NCI-H2171 (cell line): ENCODE measurements around the gene SP100.

ENCODE experiments used
- DNase-seq: peaks from one replicate; lab custom pipeline; 2025; lab: John Stamatoyannopoulos, UW

SP100 gene

DNA sequence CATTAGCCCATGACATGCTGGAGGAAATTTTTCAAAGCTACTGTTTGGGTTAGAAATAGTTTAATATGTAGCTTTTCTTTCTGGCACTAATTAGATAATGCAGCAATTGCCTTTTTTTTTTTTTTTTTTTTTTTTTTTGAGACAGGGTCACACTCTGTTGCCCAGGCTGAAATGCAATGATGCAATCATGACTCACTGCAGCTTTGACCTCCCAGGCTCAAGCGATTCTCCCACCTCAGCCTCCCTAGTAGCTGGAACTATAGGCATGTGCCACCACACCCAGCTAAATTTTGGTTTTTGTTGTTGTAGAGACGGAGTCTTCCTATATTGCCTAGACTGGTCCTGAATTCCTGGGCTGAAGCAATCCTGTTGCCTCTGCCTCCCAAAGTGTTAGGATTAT is 136.2 kb downstream of the SP100 start:
- DNase-seq, result no peak

DNA sequence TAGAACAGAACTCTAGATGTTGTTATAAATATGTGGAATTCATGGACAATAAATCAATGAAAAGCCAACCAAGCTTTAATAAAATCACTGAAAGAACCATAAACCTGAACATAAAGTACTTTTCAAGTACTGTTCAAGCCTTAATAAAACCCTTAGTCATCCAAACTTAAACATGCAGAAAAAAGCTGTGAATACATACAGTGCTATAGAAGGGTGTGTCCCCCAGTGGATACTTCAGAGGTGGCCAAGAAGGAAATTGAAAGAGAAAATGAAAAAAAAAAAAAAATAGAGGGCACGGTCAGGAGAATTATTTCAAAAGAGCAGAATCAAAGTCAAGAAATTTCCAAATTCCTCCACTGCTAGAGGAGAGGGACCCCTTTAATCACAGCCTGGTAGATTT is 141.1 kb downstream of the SP100 start:
- no peak for DNase-seq

DNA sequence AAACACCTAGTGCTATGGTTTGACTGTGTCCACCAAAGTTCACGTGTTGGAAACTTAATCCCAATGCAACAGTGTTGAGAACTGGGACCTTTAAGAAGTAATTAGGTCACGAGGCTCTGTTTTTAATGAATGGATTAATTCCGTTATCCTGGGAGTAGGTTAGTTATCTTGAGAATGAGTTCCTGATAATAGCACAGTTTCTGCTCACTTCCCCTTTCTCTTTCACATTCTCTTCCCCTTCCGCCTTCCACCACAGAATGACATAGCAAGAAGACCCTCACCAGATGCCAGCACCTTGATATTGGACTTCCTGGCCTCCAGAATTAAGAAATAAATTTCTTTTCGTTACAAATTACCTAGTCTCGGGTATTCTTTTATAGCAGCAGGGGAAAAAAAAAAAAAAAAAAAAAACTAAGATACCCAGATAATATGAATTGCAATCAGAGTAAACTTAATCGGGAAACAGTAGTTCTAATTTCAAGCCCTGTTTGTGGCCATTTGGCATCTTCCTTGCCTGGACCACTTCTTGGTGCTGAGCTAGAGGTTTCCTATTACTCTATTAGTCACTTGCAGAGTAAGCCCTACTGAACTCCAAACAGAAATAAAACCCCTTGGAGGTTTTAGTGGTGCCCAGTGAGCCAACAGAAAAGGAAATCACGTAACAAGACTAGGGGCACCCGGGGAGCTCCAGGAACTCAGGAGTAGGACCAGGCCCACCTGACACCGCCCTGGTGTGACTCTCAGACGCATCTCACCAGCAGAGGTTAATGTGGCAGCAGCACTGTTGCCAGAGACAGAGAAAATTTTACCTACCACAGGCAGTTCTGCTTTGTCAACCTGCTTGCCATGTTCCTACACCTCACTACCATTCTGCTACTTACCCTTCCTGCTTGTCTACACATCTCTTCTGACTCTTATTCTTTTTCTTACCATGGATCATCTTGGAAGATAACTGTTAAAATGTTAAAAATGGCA is 149.1 kb downstream of the SP100 start:
- no peak for DNase-seq

DNA sequence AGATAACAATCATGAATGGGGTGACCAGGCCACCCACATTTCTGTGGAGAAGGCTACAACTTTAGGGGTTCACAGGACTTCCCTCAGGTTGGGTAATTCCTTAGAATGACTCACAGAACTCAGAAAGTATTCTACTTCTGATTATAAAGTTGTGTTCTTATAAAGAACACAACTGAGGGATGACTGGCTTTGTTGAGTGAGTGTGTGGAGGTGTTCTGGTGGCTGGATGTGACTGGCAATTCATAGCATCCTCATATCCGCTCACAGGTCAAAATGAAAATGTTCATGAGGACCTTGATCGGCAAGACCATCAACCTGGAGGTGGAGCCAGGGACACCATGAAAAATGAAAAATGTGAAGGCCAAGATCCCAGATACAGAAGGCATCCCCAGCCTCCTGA is 153.3 kb downstream of the SP100 start:
- DNase-seq, result no peak

DNA sequence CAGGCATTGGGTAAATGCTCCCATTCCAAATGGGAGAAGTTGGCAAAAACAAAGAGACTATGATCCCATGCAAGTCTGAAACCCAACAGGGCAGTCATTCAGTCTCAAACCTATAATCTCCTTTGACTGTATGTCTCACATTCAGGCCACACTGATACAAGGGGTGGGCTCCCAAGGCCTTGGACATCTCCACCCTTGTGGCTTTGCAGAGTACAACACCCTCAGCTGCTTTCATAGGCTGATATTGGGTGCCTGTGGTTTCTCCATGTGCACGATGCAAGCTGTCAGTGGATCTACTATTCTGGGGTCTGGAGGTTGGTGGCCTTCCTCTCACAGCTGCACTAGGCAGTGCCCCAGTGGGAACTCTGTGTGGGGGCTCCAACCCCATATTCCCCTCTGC is 155.0 kb downstream of the SP100 start:
- no peak for DNase-seq

DNA sequence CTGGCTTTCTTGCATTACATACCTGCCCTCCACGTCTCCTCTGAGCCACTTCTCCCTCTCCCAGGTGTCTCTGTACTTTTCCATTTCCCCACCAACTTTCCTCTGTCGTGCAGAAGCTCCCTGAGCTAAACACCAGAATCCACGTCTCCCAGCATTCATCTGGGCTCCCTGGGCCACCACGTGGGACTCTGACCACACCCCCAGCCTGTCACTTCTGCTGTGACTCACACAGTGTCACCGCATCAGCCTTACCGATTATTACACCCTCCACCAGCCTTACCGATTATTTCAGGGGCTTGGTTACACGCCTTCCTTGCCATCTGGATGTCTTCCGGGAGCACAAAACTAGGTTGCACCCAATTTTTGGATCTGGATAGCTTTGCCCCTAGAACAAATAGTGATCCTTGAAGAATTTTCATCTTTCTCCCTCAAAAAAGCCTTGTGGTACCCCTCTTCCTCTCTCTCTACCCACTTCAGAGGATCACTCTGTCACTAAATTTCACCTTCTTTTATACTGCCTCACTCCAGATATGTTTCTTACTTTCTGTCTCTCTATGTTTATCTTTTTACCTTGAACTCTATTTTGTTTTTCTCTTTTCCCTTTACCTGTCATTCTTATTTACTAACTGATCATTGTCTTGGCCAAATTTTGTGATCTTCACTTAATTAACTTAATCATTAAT is 159.8 kb downstream of the SP100 start:
- no peak for DNase-seq

DNA sequence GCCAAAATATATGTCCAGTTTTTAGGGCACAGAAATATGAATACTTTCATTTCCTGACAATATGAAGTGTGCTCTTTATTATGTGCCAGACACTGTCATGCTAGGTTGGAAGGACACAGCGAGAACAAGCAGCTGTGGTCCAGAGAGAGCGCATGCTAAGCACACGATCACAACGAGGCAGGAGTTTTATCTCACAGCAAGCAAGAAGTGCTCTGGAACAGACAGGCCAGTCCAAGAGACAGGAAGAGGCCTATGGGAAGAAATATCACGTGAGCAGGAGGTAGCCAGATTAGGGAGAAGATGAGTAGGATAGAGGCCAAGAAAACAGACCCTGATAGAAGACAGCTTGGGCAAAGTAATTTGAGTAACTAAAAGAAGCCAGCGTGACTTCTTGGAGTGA is 161.1 kb downstream of the SP100 start:
- no peak for DNase-seq

DNA sequence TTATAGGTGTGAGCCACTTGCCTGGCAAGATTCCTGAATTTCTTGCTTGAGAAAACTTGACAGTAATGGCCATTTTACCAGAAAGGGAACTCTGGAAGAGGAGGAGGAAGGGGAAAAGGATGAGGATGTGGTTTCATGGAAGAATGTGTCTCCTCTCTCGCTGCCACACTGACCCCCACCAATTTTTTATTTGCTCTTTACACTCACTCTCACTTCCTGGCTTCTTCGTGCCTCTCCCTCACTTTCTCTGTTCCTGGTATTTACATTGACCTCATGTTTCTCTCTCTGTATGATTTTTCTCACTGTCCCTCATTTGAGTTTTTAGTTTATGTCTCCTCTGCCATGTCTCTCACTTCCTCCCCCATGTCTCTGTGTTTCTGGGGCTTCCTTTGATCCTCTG is 162.1 kb downstream of the SP100 start:
- DNase-seq, result no peak

DNA sequence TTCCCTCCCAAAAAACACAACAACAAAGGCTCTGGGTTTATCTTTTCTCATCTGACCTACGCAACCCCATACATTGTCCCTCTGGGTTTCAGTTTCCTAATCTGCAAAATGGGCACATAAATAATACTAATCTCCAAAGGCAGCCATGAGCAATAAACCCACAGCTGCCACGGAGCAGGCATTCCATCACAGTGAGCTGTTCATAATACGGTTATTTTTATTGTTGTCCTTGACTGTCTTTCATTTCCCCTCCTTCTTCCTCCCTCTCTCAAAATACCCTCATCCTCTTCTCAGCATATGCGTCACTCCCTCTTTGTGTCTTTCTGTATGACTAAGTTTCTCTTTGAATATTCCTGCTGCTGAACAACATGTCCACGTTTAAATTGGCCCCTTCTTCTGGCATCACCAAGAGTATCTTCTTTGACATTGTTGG is 166.9 kb downstream of the SP100 start:
- DNase-seq, result no peak

DNA sequence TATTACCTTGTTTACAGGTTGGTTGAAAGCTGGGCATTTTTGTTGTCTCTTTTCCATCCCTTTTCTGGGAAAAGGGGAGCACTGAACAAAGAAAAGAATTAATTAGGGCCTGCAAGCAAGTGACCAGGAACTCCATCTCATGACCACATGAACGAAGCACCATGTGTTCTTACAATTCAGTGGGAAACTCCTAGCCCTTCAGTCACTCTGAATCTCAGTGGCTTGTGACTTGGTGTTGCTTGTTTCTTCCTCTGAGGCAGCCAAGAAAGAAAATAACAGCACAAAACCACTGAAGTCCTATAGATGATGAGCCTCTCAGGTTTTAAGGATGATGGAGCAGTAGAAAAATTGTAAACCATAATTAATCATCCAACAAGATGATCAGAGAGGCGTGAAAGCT is 167.6 kb downstream of the SP100 start:
- no peak for DNase-seq

DNA sequence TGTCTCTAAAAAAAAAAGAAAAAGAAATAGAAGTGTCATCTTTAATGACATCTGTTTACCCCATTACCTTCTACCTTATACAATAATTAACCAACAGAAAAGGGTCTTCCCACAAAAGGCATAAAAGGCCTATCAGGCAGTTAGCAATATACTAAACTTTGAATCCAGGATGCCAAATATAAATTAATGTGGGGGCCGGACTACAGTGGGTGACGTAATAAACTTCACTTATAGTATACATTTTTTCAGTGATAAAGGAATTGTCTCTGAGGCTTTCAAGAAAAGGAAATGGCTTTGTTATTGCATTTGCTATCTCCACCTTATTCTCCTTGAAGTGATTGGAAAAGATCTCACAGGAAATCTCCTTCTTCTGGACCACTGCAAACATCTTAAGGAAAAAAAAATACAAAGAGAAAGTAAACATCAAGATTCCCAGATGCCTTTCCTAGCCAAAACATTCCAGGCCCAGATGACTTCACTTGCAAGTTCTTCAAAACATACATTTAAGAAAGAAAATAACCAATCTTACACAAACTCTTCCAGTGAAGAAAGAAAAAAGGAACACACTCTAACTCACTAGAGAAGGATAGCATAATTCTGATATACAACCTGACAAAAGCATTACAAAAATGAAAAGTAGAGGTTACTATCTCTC is 170.5 kb downstream of the SP100 start:
- no peak for DNase-seq

DNA sequence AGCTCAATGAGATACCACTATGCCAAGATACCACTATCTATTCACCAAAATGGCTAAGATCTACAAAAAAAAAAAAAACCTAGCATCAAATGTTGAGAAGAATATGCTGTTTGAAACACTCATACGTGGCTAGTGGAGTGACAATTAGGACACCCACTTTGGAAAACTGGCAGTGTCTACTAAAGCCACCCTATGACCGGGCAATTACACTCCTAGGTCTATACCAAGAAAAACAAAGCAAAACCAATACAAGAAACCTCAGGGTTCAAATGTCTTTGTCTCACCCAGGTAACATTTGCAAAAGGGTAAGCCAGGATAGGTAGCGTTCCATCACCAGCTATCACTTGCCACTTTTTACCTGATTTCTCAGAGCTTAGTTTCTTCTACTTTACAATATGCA is 173.0 kb downstream of the SP100 start:
- DNase-seq, result no peak

DNA sequence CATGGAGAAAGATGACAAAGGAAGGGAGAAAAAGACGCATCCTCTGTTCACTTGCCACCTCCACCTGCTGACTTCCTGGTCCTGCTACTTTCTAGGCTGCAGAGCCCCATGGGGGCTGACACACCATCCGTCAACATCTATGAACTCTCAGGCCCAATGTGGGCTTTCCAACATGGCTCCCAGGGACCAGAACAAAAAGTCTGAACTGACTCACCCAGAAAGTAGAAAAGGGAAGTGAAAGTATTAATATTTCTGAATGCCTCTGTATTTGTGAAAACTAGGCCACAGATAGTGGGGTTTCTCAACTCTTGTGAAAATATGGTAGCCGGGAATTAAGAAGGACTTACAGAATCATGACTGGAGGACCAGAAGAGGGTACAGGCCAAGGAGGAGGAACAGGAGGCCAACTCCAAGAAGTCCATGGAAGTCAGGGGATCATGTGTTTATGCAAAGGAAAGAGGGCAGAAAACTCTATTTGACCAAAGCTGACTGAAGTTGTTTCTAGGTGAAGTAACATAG is 173.6 kb downstream of the SP100 start:
- no peak for DNase-seq

DNA sequence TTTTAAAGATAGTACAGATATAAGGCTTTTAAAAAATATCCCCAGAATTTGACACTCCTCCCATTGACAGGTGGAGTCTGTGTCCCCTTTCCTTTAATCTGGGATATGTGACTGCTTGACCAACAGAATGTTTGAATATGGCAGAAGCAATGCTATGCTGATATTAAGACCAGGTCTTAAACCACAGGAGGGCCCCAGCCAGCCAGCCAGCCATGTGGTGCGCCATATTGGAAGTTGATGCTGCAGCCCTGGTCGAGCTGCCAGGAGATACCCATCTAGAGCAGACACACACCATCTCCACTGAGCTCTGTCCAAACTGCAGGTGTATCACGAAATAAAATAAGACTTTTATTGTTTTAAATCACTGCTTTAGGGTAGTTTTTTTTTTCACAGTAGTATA is 174.3 kb downstream of the SP100 start:
- DNase-seq, result no peak

DNA sequence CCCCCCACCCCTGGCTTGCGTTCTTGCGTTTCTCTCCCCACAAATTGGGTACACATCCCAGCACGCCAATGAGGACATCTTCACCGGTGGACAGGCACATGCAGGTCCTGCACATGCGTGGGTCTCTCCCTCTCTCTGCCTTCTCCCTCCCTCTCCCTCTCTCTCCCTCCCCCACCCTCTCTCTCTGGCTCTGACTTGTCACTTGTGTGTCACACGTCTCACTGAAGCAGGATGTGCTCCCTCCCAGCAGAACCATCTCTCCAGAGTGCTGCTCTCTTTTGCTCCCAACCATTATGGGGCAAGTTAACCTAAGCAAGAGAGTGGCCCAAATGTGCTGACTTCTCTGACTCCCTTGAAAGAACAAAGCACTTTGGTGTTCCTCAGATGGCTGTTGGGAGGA is 175.8 kb downstream of the SP100 start:
- DNase-seq, result no peak

DNA sequence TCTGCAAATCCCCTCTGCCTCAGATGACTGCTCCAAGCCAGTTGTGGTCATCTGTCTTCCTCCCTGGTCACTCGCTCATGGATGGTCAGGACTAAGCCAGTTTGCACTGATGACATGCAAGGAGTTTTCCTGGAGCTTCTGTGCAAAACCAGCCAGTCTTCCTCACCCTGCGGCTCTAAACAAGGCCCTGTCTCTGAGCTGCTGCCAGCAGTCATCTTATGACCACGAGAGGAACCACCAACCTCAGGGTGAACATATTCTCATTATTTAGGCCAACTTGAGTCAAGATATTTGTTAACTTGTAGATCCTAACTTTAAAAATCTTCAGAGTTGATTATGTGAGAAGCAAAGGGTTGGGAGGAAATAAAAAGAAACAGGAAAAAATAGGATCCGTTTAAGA is 176.8 kb downstream of the SP100 start:
- no peak for DNase-seq
